Nephron (organoid): ENCODE data around the gene SLC39A3.

Source experiments
- H3K27ac Mint-ChIP-seq, 3 experiments: 2 replicates each; pipeline ENCODE4 v1.8.0; 2020; ENCODE audit warnings: mixed read lengths in 3 of 3, mild to moderate bottlenecking in 2 of 3, moderate library complexity in 1 of 3
- H3K27me3 Mint-ChIP-seq: 2 replicates; pipeline ENCODE4 v1.8.0; 2021; ENCODE audit warnings: low read depth, mild to moderate bottlenecking, moderate library complexity, mixed read lengths
- H3K36me3 Mint-ChIP-seq: 2 replicates; pipeline ENCODE4 v1.8.0; 2020; ENCODE audit warnings: low read depth, mixed read lengths
- H3K4me1 Mint-ChIP-seq: 2 replicates; pipeline ENCODE4 v1.8.0; 2020; ENCODE audit warnings: mixed read lengths
- H3K4me3 Mint-ChIP-seq, 3 experiments: 2 replicates each; pipeline ENCODE4 v1.8.0; 2020; ENCODE audit warnings: mild to moderate bottlenecking in 3 of 3, mixed read lengths in 3 of 3, moderate library complexity in 2 of 3
- H3K9me3 Mint-ChIP-seq: 2 replicates; pipeline ENCODE4 v1.8.0; 2020; ENCODE audit warnings: mixed read lengths
- CTCF ChIP-seq, 3 experiments: fragments of 200-600 bp; sonication (generic); IDR thresholded peaks; one replicate each; pipeline ENCODE4 v1.5.0; 2021; ENCODE audit warnings: antibody characterized with exemption in 3 of 3; ENCODE audit not compliant: unreplicated experiment in 3 of 3

SLC39A3 gene

GRCh38 chr19:2693492-2694160, 46.2 kb downstream of the SLC39A3 start:
- Mint-ChIP-seq H3K9me3 (no peaks in the 10 kb centered on the region), H3K4me1 (no peaks in the 10 kb centered on the region), H3K27ac (no peak overlapping the region), H3K4me3 (no peak overlapping the region), H3K27me3 (peaks cover 23% of the 10 kb centered on the region), H3K36me3 (no peaks in the 10 kb centered on the region)
- TF ChIP-seq CTCF (IDR thresholded peaks at IDR 0.05; ENCODE audit: unreplicated experiment in 3 of 3), result no peak

DNA sequence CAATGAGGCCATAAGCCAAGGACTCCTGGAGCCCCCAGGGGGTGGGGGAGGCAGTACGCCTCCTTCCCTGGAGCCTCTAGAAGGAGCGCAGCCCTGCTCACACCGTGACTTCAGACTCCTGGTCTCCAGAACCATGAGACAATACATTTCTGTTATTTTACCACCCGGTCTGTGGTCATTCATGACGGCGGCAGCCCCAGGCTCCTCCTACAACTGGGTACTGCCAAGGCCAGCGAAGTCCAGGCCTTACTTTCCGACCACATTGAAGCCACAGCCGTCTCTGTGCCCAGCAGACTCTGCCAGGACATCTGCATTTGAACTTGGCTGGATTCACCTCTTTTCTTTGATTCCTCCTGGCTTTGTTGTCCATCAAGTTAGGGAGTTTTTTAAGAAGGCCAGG, 47.9 kb downstream of the SLC39A3 start:
- no peaks in the 10 kb centered on the region for H3K36me3 Mint-ChIP-seq
- H3K27me3 Mint-ChIP-seq, result peaks cover 16% of the 10 kb centered on the region
- no peaks in the 10 kb centered on the region for H3K9me3 Mint-ChIP-seq
- H3K4me1 Mint-ChIP-seq, result no peaks in the 10 kb centered on the region
- no peak overlapping the region for H3K4me3 Mint-ChIP-seq
- no peak overlapping the region for H3K27ac Mint-ChIP-seq
- no peak for TF ChIP-seq CTCF (IDR thresholded peaks at IDR 0.05; ENCODE audit: unreplicated experiment in 3 of 3)

DNA sequence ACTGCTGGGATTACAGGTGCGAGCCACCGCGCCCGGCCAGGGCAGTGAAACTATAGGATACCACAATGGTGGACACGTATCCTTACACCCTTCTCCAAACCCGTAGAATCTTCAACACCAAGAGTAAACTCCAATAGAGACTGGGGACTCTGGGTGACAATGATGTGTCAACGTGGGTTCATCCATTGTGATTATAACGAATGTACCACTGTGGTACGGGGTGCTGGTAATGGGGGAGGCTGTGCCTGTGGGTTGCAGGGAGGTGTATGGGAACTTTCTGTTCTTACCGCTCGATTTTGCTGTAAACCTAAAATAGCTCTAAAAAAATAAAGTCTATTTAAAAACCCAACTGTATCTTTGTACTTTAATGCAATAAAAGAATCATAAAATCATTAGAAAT, 49.0 kb downstream of the SLC39A3 start:
- peaks cover 3% of the 10 kb centered on the region for H3K36me3 Mint-ChIP-seq
- H3K4me1 Mint-ChIP-seq, result no peaks in the 10 kb centered on the region
- no peak overlapping the region for H3K4me3 Mint-ChIP-seq
- H3K27ac Mint-ChIP-seq, result no peak overlapping the region
- TF ChIP-seq CTCF (IDR thresholded peaks at IDR 0.05; ENCODE audit: unreplicated experiment in 3 of 3), result no peak
- H3K9me3 Mint-ChIP-seq, result no peaks in the 10 kb centered on the region
- peaks cover 18% of the 10 kb centered on the region for H3K27me3 Mint-ChIP-seq

DNA sequence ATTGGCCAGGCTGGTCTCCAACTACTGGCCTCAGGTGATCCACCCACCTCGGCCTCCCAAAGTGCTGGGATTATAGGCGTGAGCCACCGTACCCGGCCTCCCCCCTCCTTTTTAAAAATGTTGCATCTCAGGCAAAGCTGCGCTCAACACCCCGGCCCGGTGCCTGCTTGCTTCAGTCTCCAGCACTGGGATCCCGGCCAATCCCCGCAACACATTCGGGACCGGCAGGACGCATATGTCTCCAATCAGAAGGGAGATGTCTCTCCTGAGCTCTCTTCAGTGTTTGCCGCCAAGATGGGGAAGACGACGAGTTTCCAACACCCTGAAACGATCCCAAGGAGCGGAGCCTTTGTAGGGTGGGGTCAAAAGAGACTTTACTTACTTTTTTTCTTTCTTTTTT, 53.5 kb downstream of the SLC39A3 start:
- peaks cover 2% of the 10 kb centered on the region for H3K9me3 Mint-ChIP-seq
- TF ChIP-seq CTCF (IDR thresholded peaks at IDR 0.05; ENCODE audit: unreplicated experiment in 3 of 3), result no peak

GRCh38 chr19:2685204-2685704, 54.6 kb downstream of the SLC39A3 start:
- no peak for TF ChIP-seq CTCF (IDR thresholded peaks at IDR 0.05; ENCODE audit: unreplicated experiment in 3 of 3)
- H3K36me3 Mint-ChIP-seq, result peaks cover 6% of the 10 kb centered on the region
- H3K4me3 Mint-ChIP-seq, result no peak overlapping the region
- H3K27me3 Mint-ChIP-seq, result peaks cover 3% of the 10 kb centered on the region
- H3K9me3 Mint-ChIP-seq, result peaks cover 2% of the 10 kb centered on the region
- no peaks in the 10 kb centered on the region for H3K4me1 Mint-ChIP-seq
- no peak overlapping the region for H3K27ac Mint-ChIP-seq

More for the DNA sequence above, 53.5 kb downstream of the SLC39A3 start:
- peaks cover 6% of the 10 kb centered on the region for H3K36me3 Mint-ChIP-seq
- no peaks in the 10 kb centered on the region for H3K4me1 Mint-ChIP-seq
- no peak overlapping the region for H3K4me3 Mint-ChIP-seq
- H3K27ac Mint-ChIP-seq, result no peak overlapping the region
- peaks cover 3% of the 10 kb centered on the region for H3K27me3 Mint-ChIP-seq

DNA sequence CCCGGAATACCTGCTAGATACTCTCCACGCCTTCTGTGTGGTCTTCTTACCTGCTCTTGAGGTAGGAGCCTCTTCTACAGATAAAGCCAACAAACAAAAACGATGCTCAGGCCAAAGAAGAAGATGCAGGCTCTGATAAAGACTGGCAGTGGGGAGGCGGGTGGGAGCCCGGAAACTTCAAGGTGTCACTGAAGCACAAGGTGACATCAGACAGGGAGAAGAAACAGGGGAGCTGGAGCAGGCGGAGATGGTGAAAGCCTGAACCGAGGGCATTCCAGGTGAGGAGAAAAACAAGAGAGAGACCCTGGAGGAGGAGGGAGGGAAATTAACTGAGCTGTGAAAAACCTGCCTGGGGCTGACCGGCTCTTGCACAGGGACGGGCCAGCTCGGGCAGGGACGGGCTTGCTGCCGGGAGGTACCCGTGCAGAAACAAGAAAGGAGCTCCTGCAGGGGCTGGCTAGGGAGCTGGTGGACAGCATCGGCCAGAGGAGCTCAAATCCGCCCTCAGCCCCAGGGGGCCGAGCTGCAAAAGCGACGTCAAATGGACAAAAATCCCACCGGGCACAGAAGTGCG, 56.3 kb downstream of the SLC39A3 start:
- H3K4me3 Mint-ChIP-seq, result no peak overlapping the region
- peaks cover 2% of the 10 kb centered on the region for H3K9me3 Mint-ChIP-seq
- TF ChIP-seq CTCF (IDR thresholded peaks at IDR 0.05; ENCODE audit: unreplicated experiment in 3 of 3), result no peak

More for the DNA sequence above, 56.3 kb downstream of the SLC39A3 start:
- no peaks in the 10 kb centered on the region for H3K4me1 Mint-ChIP-seq
- peaks cover 6% of the 10 kb centered on the region for H3K36me3 Mint-ChIP-seq
- peaks cover 8% of the 10 kb centered on the region for H3K27me3 Mint-ChIP-seq
- no peak overlapping the region for H3K27ac Mint-ChIP-seq
